ENCODE measurements around the gene HIC1. TPM values are rescaled to one million over a fixed set of nuclear protein-coding genes. Genes with fewer than 3 reads are reported as not detected.
A peak's percentile ranks its signal among the peaks of the same experiment; 100 is the strongest.

HIC1 gene
- polyA plus RNA-seq, 3 donors: 0.13 to 14.2 (median 0.30) TPM

GRCh38 chr17:2071455-2072281, 16.8 kb downstream of the HIC1 start:
- Histone ChIP-seq H3K4me3 (replicated peaks in 1 of 3; ENCODE audit: low read depth in 2 of 3, low read length in 3 of 3) (no peak overlapping the region), H4K20me1 (ENCODE audit: insufficient read depth, low read length) (no peaks in the 10 kb centered on the region), H3K4me2 (replicated peaks; ENCODE audit: extremely low read depth, low read length, poor library complexity, severe bottlenecking) (no peak overlapping the region), H3K27ac (ENCODE audit: low read depth in 1 of 2, low read length in 2 of 2) (no peak overlapping the region), H3K36me3 (replicated peaks in 1 of 2; ENCODE audit: control insufficient read depth in 1 of 2, insufficient read depth in 2 of 2, low read length in 2 of 2) (peaks cover 1 to 25% of the 10 kb centered on the region in 2 donors), H3K4me1 (ENCODE audit: control insufficient read depth in 1 of 2, insufficient read depth in 2 of 2, low read length in 2 of 2) (peaks cover 33 to 42% of the 10 kb centered on the region in 2 donors), H2AFZ (ENCODE audit: insufficient read depth, low read depth, low read length, poor library complexity, severe bottlenecking) (no peak overlapping the region), H3K79me2 (ENCODE audit: insufficient read depth, low read length) (no peaks in the 10 kb centered on the region), H3K9ac (ENCODE audit: insufficient read depth, low read length, poor library complexity, severe bottlenecking) (no peak overlapping the region), H3K27me3 (ENCODE audit: control insufficient read depth in 2 of 2, insufficient read depth in 2 of 2, low read length in 2 of 2) (no peaks in the 10 kb centered on the region), H3K9me3 (replicated peaks in 1 of 2; ENCODE audit: control insufficient read depth in 1 of 2, insufficient read depth in 1 of 2, low read length in 2 of 2) (no peaks in the 10 kb centered on the region)
- H3K27me3 Mint-ChIP-seq (ENCODE audit: low read depth in 3 of 3): peaks cover 3 to 6% (median 3%) of the 10 kb centered on the region in 3 donors
- H3K4me3 Mint-ChIP-seq: no peak overlapping the region
- peak; percentile 81 to 89 (median 85) for DNase-seq
- H3K36me3 Mint-ChIP-seq: peaks cover 60 to 65% of the 10 kb centered on the region in 2 donors
- H3K27ac Mint-ChIP-seq: peak overlapping the region in 6 of 7 donors; percentile 15 to 86 (median 78)
- TF ChIP-seq, protein P1, sequence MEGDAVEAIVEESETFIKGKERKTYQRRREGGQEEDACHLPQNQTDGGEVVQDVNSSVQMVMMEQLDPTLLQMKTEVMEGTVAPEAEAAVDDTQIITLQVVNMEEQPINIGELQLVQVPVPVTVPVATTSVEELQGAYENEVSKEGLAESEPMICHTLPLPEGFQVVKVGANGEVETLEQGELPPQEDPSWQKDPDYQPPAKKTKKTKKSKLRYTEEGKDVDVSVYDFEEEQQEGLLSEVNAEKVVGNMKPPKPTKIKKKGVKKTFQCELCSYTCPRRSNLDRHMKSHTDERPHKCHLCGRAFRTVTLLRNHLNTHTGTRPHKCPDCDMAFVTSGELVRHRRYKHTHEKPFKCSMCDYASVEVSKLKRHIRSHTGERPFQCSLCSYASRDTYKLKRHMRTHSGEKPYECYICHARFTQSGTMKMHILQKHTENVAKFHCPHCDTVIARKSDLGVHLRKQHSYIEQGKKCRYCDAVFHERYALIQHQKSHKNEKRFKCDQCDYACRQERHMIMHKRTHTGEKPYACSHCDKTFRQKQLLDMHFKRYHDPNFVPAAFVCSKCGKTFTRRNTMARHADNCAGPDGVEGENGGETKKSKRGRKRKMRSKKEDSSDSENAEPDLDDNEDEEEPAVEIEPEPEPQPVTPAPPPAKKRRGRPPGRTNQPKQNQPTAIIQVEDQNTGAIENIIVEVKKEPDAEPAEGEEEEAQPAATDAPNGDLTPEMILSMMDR (IDR thresholded peaks at IDR 0.05): no peak
- WGBS (ENCODE audit: insufficient coverage): 76% methylated on average over 24 of the region's 31 CpGs
- peaks cover 48% of the 10 kb centered on the region for H3K4me1 Mint-ChIP-seq
- intact Hi-C loops (cut with micrococcal nuclease): loop anchor here in 1 of 2 donors (5.0 kb wide), 1 partner anchor 66 kb away; no protein-coding TSS in a partner anchor
- H3K9me3 Mint-ChIP-seq: peaks cover 0 to 4% (median 0%) of the 10 kb centered on the region in 7 donors

DNA sequence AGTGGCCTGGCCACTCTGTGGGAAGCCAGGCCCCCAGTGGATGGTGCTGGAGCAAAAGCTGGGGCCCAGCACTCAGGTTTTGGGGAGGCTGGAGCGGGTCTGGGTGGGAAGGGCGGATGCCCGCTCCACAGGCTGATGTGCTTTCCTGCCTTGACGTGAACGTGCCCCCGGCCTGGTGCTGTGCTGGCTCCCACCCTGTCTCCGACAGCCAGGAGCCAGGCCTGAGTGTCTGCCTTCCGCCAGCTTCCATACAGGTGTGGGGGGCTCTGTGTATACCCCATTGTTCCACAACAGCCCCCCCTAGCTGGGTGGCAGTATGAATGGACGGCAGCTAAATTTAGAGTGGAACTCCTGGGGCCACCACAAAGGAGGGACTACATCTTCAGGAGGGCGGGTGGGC, 20.0 kb downstream of the HIC1 start:
- TF ChIP-seq, protein P1 (IDR thresholded peaks at IDR 0.05): no peak
- no peaks in the 10 kb centered on the region for H4K20me1 ChIP-seq (ENCODE audit: insufficient read depth, low read length)
- WGBS (ENCODE audit: insufficient coverage): 100% methylated on average over 2 of the region's 10 CpGs
- intact Hi-C loops (cut with micrococcal nuclease): loop anchor here in 1 of 2 donors (5.0 kb wide), 1 partner anchor 62 kb away; no protein-coding TSS in a partner anchor
- no peak overlapping the region for H3K4me3 ChIP-seq (replicated peaks in 1 of 3; ENCODE audit: low read depth in 2 of 3, low read length in 3 of 3)
- no peak overlapping the region for H3K27ac ChIP-seq (ENCODE audit: low read depth in 1 of 2, low read length in 2 of 2)
- no peak overlapping the region for H3K9ac ChIP-seq (ENCODE audit: insufficient read depth, low read length, poor library complexity, severe bottlenecking)
- no peaks in the 10 kb centered on the region for H3K27me3 ChIP-seq (ENCODE audit: control insufficient read depth in 2 of 2, insufficient read depth in 2 of 2, low read length in 2 of 2)
- no peaks in the 10 kb centered on the region for H3K79me2 ChIP-seq (ENCODE audit: insufficient read depth, low read length)
- DNase-seq: no peak
- peaks cover 6 to 24% of the 10 kb centered on the region in 2 donors for H3K36me3 ChIP-seq (replicated peaks in 1 of 2; ENCODE audit: control insufficient read depth in 1 of 2, insufficient read depth in 2 of 2, low read length in 2 of 2)
- peaks cover 2 to 8% (median 4%) of the 10 kb centered on the region in 3 donors for H3K27me3 Mint-ChIP-seq (ENCODE audit: low read depth in 3 of 3)
- H3K4me1 Mint-ChIP-seq: peaks cover 43% of the 10 kb centered on the region
- H2AFZ ChIP-seq (ENCODE audit: insufficient read depth, low read depth, low read length, poor library complexity, severe bottlenecking): no peak overlapping the region
- no peak overlapping the region for H3K4me3 Mint-ChIP-seq
- no peak overlapping the region for H3K27ac Mint-ChIP-seq
- H3K9me3 Mint-ChIP-seq: peaks cover 0 to 4% (median 0%) of the 10 kb centered on the region in 7 donors
- no peaks in the 10 kb centered on the region for H3K9me3 ChIP-seq (replicated peaks in 1 of 2; ENCODE audit: control insufficient read depth in 1 of 2, insufficient read depth in 1 of 2, low read length in 2 of 2)
- H3K36me3 Mint-ChIP-seq: peaks cover 60 to 67% of the 10 kb centered on the region in 2 donors
- peaks cover 33 to 45% of the 10 kb centered on the region in 2 donors for H3K4me1 ChIP-seq (ENCODE audit: control insufficient read depth in 1 of 2, insufficient read depth in 2 of 2, low read length in 2 of 2)
- no peak overlapping the region for H3K4me2 ChIP-seq (replicated peaks; ENCODE audit: extremely low read depth, low read length, poor library complexity, severe bottlenecking)
